ENCODE results near the gene CFAP61.

DNA sequence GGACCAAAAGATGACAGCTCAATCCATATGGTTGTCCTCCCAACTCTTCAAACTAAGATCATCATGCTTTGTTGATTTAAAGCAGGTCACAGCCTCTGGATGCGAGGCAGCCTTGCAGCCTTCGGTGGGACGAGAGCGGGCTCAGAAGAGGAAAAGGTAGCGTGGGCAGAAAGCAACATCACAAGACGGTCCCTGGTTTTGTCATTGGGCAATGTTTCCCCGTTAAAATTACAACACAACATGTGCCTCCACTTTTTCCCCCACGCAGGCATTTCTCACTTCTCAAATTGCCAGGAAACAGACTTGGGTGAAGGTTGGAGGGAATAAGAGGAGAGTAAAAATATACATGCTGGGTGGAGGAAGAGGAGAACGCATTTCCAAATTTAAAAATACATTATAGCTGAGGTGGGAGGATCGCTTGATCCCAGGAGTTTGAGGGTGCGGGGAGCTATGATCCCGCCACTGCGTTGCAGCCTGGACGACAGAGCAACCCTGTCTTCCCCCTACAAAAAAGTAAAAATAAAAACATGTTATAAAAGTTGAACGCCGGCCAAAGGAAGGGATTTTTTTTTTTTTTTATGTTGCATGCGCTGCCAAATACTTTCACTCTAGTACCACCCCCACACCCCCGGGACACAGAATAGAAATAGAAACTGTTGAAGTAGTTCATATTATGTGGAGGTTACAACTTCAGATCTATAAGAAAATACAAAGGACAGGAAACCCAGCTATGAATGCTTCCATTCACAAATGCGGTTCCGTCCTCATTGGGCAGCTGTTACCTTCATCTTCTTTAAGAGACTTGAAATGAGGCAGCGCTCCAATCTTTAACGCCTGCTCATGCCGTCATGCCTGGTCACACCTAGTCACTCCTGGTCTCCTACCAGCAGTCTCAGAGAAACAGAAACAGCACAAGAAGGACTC lies 49.0 kb upstream of the CFAP61 start:
- TF ChIP-seq, protein P1, sequence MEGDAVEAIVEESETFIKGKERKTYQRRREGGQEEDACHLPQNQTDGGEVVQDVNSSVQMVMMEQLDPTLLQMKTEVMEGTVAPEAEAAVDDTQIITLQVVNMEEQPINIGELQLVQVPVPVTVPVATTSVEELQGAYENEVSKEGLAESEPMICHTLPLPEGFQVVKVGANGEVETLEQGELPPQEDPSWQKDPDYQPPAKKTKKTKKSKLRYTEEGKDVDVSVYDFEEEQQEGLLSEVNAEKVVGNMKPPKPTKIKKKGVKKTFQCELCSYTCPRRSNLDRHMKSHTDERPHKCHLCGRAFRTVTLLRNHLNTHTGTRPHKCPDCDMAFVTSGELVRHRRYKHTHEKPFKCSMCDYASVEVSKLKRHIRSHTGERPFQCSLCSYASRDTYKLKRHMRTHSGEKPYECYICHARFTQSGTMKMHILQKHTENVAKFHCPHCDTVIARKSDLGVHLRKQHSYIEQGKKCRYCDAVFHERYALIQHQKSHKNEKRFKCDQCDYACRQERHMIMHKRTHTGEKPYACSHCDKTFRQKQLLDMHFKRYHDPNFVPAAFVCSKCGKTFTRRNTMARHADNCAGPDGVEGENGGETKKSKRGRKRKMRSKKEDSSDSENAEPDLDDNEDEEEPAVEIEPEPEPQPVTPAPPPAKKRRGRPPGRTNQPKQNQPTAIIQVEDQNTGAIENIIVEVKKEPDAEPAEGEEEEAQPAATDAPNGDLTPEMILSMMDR (IDR thresholded peaks at IDR 0.05 in 8 of 11, conservative IDR thresholded peaks at IDR 0.05 in 3 of 11) = no peak
- TF ChIP-seq POLR2A (IDR thresholded peaks at IDR 0.05) = no peak
